Muscle layer of colon (tissue), 2 donors: Measurements from ENCODE around the gene SEC22B.
"Not testable (repeated sequence)": the region's sequence is repeated elsewhere in the genome, so short reads cannot be mapped to it uniquely, and the experiment has no call there.

Experiments
- H3K27ac ChIP-seq: one replicate; pipeline ENCODE4 v1.7.0; 2013; ENCODE audit warnings: low read depth, mild to moderate bottlenecking, low read length, moderate library complexity
- H3K27me3 ChIP-seq, 2 donors: one replicate each; pipeline ENCODE4 v1.7.0; 2013; ENCODE audit warnings: low read length in 2 of 2, mild to moderate bottlenecking in 2 of 2; ENCODE audit not compliant: insufficient read depth in 2 of 2, control insufficient read depth in 1 of 2
- H3K36me3 ChIP-seq: one replicate; pipeline ENCODE4 v1.7.0; 2013; ENCODE audit warnings: mild to moderate bottlenecking, low read length; ENCODE audit not compliant: insufficient read depth
- H3K4me1 ChIP-seq: one replicate; pipeline ENCODE4 v1.7.0; 2013; ENCODE audit warnings: mild to moderate bottlenecking, low read length; ENCODE audit not compliant: insufficient read depth
- H3K4me3 ChIP-seq, 2 donors: one replicate each; pipeline ENCODE4 v1.7.0; 2013; ENCODE audit warnings: low read length in 2 of 2, low read depth in 1 of 2, mild to moderate bottlenecking in 1 of 2, moderate library complexity in 1 of 2
- H3K9ac ChIP-seq: one replicate; pipeline ENCODE4 v1.7.0; 2013; ENCODE audit warnings: low read length
- H3K9me3 ChIP-seq: one replicate; pipeline ENCODE4 v1.7.0; 2013; ENCODE audit warnings: mild to moderate bottlenecking, low read length
- donor health status: abdominal sarcoma.
- donor health status: Adenocarcinoma of cecum.

Gene SEC22B

DNA sequence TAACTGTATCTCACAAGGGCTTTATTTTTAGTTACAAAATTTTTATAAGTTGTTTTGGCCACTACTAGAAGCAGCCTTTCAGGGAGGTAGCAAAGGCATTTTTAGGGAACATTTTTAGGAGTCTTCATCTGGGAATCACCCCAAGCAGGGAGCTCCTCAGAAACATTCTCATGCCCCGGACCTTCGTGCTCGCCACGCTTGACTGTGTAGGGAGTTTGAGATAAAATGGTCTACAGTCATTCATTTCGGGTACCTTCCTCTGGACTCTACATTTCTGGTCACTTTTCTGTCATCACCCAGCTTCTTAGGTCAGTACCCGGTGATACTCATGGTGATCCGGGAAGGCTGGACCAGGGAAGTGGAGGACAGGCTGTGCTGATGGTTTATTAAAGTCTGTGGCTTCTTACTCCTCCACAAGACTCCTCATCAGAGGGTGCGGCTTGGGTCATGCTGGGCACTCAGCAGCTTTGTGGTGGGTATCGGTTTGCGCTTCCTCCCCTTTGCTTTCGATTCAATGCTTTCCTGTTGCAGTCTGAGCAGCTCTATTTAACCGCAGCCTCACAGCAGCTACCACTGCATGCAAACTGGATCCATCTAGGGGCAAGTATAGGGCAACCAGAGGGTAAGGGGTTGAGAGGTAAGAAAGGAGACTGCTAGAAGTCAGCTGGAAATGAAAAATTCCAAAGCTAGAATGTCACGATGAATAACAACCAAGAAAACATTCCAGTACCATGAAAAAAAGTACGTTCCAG is 33.6 kb downstream of the SEC22B start:
- H3K36me3 ChIP-seq, H3K4me3 ChIP-seq, H3K4me1 ChIP-seq, H3K27ac ChIP-seq, H3K27me3 ChIP-seq, H3K9me3 ChIP-seq, H3K9ac ChIP-seq: not testable (repeated sequence)

DNA sequence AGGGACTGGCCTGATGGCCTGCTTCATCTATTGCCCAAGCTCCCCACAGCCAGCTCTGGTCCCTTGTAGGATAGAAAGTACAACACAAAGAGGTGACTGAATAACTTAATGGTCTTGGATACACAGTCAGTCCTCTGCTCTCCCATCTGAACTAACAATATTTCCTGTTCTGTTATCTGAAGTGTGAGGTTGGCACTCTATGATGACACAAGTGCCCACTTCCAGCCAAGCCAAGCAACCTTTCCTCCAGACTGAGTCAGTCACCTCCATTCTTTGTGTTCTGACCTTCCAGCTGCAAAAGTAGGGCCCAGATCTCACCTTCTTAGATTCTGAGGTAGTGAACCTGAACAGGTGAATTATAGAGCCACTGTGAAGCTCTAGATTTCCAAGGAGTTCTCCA is 34.5 kb downstream of the SEC22B start:
- H3K4me1 ChIP-seq, H3K27me3 ChIP-seq, H3K9ac ChIP-seq, H3K9me3 ChIP-seq, H3K4me3 ChIP-seq, H3K36me3 ChIP-seq, H3K27ac ChIP-seq: not testable (repeated sequence)

DNA sequence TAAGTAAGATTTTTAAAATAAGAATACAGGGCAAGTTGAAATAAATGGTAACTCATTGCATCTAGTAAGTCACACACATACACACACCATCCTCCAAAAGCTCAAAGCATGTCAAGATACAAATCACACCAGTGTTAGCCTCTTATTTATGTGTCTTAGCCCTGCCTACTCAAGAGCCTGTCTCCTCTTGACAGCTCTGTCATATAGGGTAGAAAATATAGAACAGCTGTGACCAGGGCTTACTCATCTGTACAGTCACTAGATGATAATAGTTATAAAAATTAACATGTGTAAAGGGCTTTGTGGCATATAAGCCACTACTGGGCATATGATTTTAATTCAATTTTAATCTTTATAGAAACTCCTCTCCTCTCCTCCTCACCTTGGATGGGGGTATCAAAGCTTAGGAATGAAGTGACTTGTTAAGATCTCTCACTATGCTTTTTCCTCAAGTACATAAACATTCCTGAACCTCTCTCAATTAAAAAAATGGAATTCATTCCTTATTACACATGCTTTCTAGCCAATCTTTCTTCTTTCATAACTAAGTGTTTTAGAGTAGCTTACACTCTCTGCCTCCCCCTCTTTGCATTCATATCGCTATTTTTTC is 35.6 kb downstream of the SEC22B start:
- H3K4me3 ChIP-seq, H3K9ac ChIP-seq: not testable (repeated sequence)

DNA sequence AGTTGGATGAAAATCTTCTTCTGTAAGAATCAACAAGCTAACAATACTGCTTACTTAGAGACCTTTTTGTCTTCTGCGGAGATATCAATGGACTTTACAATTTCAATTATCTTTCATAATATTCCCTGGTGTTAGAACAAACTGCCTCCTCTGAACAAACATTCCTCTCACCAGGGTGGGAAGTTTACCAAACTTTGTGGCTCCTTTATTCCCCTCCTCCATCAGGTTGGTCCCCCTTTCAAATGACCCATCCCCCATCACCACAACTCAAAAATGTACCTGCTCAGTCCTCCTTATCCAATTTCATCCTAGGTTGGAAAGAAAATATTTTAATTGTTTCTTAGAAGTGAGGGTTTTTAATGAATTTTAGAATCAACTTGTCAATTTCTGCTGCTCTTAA is 40.2 kb downstream of the SEC22B start:
- H3K9ac ChIP-seq, H3K36me3 ChIP-seq, H3K27me3 ChIP-seq, H3K4me1 ChIP-seq, H3K27ac ChIP-seq, H3K9me3 ChIP-seq, H3K4me3 ChIP-seq: not testable (repeated sequence)

More for the DNA sequence above, 35.6 kb downstream of the SEC22B start:
- not testable (repeated sequence) for H3K4me1 ChIP-seq, H3K36me3 ChIP-seq, H3K27me3 ChIP-seq, H3K9me3 ChIP-seq, H3K27ac ChIP-seq

DNA sequence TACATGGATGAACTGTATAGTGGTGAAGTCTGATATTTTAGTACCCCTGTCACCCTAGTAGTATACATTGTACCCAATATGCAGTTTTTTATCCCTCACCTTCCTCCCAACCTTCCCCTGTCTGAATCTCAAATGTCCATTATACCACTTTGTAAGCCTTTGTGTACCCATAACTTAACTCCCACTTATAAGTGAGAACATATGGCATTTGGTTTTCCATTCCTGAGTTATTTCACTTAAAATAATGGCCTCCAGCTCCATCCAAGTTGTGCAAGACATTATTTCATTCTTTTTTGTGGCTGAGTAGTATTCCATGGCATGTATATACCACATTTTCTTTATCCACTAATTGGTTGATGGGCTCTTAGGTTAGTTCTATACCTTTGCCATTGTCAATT is 42.4 kb downstream of the SEC22B start:
- H3K4me3 ChIP-seq, H3K36me3 ChIP-seq, H3K27ac ChIP-seq, H3K9me3 ChIP-seq, H3K9ac ChIP-seq, H3K4me1 ChIP-seq, H3K27me3 ChIP-seq: not testable (repeated sequence)

DNA sequence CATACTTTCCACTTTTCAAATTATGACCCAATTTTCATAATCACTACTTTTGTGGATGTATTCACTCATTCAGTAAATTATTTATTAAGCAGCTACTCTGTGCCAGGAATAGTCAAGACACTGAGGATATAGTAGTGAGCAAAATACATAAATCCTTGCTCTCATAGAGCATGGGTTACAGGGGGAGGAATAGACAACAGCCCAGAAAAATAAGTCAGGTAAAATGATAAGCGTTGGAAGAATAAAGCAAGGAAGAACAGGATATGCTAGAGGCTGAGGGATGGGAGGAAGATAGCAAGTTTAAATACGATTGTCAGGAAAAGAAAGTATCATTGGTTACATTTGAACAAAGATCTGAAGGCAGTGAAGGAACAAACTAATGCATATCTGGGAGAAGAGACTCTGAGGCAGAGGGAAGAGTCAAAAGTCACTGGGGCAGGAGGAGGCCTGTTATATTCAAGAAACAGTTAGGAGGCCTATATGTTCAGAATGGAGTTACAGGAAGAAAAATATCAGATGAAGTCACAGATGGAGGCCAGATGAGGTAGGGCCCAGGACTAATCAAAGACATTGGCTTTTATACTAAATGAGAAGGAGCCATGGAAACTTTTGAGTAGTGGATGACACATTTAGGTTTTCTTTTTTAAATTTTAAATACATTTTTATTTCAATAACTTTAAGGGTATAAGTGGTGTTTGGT is 42.9 kb downstream of the SEC22B start:
- no peak overlapping the region for H3K27ac ChIP-seq
- H3K27me3 ChIP-seq = no peaks in the 10 kb centered on the region
- H3K36me3 ChIP-seq = no peaks in the 10 kb centered on the region
- H3K4me1 ChIP-seq = no peaks in the 10 kb centered on the region
- H3K4me3 ChIP-seq = no peak overlapping the region
- H3K9me3 ChIP-seq = no peaks in the 10 kb centered on the region
- no peak overlapping the region for H3K9ac ChIP-seq

DNA sequence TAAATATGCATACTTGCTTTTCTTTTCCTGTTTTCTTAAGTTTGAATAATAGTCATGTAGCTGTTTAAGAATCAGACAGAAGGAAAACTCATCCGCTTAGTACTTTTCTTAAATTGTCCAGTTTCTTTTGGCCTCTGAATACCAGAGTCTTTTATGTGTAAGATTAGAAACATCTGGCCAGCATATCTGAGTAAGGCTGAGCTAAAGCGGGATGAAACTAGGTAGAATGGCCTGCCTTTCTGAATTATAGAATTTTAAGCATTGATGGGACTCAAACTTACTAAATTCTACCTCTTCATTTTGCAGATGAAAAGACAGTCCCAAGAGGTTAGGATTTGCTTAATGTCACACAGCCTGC is 43.9 kb downstream of the SEC22B start:
- H3K9me3 ChIP-seq, H3K27me3 ChIP-seq, H3K4me1 ChIP-seq, H3K36me3 ChIP-seq, H3K9ac ChIP-seq, H3K4me3 ChIP-seq, H3K27ac ChIP-seq: not testable (repeated sequence)

DNA sequence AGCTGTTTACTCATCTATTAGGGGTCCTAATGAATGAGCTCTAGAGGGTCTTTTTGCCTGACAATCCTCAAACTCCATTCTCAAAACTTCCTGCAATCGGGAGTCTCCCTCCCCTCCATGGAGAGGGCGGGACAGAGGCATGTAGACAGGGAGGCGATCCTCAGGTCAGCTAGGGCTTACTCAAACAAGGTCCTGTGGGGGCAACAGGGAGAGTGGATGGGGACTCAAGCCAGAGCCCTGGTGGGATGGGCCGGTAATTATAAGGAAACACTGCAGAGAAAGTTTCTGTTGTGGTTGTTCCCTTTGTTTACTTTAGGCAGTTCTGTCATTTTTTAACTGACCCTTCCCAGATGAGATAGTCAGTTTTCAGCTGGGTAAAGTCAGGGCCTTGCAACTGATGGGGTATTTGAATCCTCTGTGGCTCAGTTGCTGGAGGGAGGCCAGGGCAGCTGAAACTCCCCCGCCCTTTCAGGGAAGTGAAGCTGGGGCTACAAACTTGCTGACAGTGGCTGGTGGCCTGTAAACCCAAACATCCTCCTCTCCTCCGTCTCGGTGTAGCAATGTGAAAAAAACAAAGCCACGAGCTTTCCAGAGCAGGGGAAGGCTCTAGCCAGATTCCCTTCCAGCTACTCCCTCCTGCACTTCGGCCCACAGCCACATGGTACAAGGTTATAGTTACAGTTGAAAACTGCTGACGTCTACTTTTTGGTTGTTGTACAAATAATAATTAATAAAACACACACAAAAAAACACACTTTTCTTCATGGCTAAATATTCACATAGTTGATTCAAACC is 44.5 kb downstream of the SEC22B start:
- H3K27ac ChIP-seq, H3K9ac ChIP-seq, H3K9me3 ChIP-seq, H3K4me3 ChIP-seq, H3K27me3 ChIP-seq, H3K36me3 ChIP-seq, H3K4me1 ChIP-seq: not testable (repeated sequence)

DNA sequence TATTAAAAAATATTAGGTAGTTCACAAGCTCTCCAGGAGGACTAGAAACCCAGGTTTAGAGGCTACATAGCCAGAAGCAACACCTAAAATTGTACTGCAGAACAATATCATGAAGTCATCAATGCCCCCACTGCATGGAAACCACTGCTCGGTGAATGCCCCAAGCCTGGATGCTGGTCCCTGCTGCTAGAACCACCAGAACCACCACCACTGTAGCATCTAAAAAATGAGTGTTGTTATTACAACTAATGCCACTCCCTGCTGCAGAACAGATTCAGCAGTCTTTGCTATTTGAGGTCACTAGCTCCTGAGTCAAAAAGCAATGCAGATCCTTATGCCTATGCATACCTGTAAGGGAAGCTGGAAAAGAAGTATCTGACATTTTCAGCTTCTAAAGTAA is 48.4 kb downstream of the SEC22B start:
- not testable (repeated sequence) for H3K27me3 ChIP-seq, H3K9me3 ChIP-seq, H3K27ac ChIP-seq, H3K9ac ChIP-seq, H3K36me3 ChIP-seq, H3K4me3 ChIP-seq, H3K4me1 ChIP-seq

DNA sequence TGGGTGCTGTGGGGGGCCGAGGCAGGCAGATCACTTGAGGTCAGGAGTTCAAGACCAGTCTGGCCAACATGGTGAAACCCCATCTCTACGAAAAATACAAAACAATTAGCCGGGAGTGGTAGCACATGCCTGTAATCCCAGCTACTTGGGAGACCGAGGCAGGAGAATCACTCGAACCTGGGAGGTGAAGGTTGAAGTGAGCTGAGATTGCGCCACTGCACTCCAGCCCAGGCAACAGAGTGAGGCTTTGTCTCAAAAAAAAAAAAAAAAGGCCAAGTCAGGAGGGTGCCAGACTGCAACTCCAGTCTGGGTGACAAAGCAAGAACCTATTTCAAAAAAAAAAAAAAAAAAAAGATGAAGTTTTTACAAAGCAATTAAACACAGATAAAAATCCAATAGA is 50.1 kb downstream of the SEC22B start:
- H3K4me1 ChIP-seq, H3K27ac ChIP-seq, H3K27me3 ChIP-seq, H3K4me3 ChIP-seq, H3K9me3 ChIP-seq, H3K9ac ChIP-seq, H3K36me3 ChIP-seq: not testable (repeated sequence)

DNA sequence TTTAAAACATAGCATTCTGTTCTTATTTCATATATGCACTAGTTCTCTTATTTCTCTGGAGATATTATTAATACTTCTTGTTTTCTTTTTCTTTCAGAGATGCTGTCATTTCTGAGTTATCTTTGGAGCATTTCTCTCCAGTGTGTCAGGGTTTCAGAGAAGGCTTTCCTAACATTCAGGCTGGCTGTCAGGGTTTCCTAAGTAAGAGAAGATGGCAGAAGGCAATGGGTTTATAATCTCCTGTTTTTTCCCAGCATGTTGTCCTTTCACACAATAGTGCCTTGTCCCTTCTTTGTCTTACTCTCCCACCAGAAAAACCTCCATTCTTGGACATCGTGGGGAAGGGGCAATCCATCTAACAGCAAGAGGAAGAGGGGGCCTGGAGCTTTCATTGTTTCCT is 51.7 kb downstream of the SEC22B start:
- not testable (repeated sequence) for H3K4me3 ChIP-seq, H3K9me3 ChIP-seq, H3K4me1 ChIP-seq, H3K36me3 ChIP-seq, H3K27ac ChIP-seq, H3K27me3 ChIP-seq, H3K9ac ChIP-seq
